ENCODE results near the gene SCN8A. TPM values are rescaled to one million over a fixed set of nuclear protein-coding genes. Genes with fewer than 3 reads are reported as not detected.
A peak's percentile ranks its signal among the peaks of the same experiment; 100 is the strongest.

Gene SCN8A
- total and polyA plus RNA-seq, 2 experiments from 2014 or later: 4.6 to 23.9 TPM

DNA sequence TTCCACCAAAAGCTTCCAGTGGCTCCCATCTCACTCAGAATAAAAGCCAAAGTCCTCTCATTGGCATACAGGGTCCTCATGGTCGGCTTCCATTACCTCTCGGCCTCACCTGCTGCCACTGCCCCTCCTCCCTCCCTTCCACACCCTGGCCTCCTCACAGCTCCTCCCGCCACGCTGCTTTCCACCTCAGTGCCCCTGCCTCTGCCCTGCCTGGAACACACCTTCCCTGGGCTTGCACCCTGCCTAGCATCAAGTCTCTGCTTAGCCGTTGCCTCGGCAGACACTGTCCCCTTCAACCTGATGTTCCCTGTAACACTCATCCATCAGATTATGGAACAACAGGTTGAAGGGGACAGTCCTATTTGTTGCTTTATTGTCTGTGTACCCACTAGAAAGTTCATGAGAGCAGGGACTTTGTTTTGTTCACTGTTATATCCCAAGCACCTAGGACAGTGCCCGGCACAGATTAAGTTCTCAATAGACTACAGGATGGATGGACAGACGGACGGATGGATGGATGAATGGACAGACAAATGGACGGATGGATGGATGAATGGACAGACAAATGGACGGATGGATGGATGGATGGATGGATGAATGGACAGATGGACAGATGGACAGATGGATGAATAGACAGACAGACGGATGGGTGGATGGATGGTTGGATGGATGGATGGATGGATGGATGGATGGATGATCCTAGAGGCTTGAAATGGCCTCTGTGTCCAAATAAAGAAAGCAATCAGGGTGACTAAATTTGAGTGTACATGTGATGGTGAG, 242.6 kb downstream of the SCN8A start:
- DNase-seq (ENCODE audit: low spot score): no peak
- Histone ChIP-seq H3K4me3 (no peak overlapping the region), H3F3A (replicated peaks; ENCODE audit: low read depth) (0 out of 2 replicates have a peak, but pooled peaks cover 3% of the 10 kb centered on the region), H4K20me1 (replicated peaks; ENCODE audit: insufficient read depth) (no peaks in the 10 kb centered on the region; the same call in 1 of the 2 replicates), H3K4me1 (ENCODE audit: insufficient read depth) (peaks cover 68% of the 10 kb centered on the region), H3K79me2 (replicated peaks; ENCODE audit: insufficient read depth) (no peaks in the 10 kb centered on the region), H3K27ac (ENCODE audit: low read depth) (no peak overlapping the region), H2AFZ (no peak overlapping the region), H3K36me3 (ENCODE audit: insufficient read depth) (no peaks in the 10 kb centered on the region), H3K4me2 (no peak overlapping the region), H3K9me2 (ENCODE audit: insufficient read depth) (0 out of 2 replicates have a peak, but pooled peaks cover 3% of the 10 kb centered on the region), H3K27me3 (ENCODE audit: insufficient read depth) (no peaks in the 10 kb centered on the region)
- no peaks in the 10 kb centered on the region for H3K9me3 Mint-ChIP-seq
- H3K27ac Mint-ChIP-seq: no peak overlapping the region
- H3K4me3 Mint-ChIP-seq: peak overlapping the region; percentile 5; the same call in 1 of the 3 replicates
- ATAC-seq: no peak
- H3K4me1 Mint-ChIP-seq: peaks cover 73% of the 10 kb centered on the region
- peaks cover 32% of the 10 kb centered on the region for H3K27me3 Mint-ChIP-seq (ENCODE audit: insufficient read depth, low read depth, poor library complexity)
- TF ChIP-seq, protein P1, sequence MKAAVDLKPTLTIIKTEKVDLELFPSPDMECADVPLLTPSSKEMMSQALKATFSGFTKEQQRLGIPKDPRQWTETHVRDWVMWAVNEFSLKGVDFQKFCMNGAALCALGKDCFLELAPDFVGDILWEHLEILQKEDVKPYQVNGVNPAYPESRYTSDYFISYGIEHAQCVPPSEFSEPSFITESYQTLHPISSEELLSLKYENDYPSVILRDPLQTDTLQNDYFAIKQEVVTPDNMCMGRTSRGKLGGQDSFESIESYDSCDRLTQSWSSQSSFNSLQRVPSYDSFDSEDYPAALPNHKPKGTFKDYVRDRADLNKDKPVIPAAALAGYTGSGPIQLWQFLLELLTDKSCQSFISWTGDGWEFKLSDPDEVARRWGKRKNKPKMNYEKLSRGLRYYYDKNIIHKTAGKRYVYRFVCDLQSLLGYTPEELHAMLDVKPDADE (IDR thresholded peaks at IDR 0.05): no peak
- TF ChIP-seq EZH2phosphoT487 (IDR thresholded peaks at IDR 0.05; ENCODE audit: unreplicated experiment) (no peak), CTCF (conservative IDR thresholded peaks at IDR 0.05; ENCODE audit: low read depth in 2 of 2) (no peak), JUNB (IDR thresholded peaks at IDR 0.05; ENCODE audit: unreplicated experiment) (no peak), CREB1 (CRISPR knock-in tag; IDR thresholded peaks at IDR 0.05; ENCODE audit: low read depth) (no peak), ZNF462 (CRISPR knock-in tag; IDR thresholded peaks at IDR 0.05) (no peak), ZNF331 (CRISPR knock-in tag; IDR thresholded peaks at IDR 0.05; ENCODE audit: low read depth) (no peak), REST (IDR thresholded peaks at IDR 0.05; ENCODE audit: unreplicated experiment) (no peak), POLR2AphosphoS5 (IDR thresholded peaks at IDR 0.05; ENCODE audit: low read depth) (no peak), NANOG (IDR thresholded peaks at IDR 0.05; ENCODE audit: borderline replicate concordance) (no peak), STAT1 (IDR thresholded peaks at IDR 0.05; ENCODE audit: unreplicated experiment) (no peak), EZH2 (IDR thresholded peaks at IDR 0.05; ENCODE audit: low read depth, unreplicated experiment) (no peak), ZNF114 (CRISPR knock-in tag; IDR thresholded peaks at IDR 0.05) (no peak)
- H3K36me3 Mint-ChIP-seq (ENCODE audit: low read depth): peaks cover 4% of the 10 kb centered on the region; the same call in 1 of the 3 replicates

Measured in GM23338 (cell line).